K562 (cell line): ENCODE data around the gene COPE.

ENCODE experiments used
- BRF2 ChIP-seq: IDR thresholded peaks from 3 replicates; pipeline ENCODE4 v1.6.1; 2011; ENCODE audit warnings: borderline replicate concordance, mild to moderate bottlenecking; ENCODE audit not compliant: insufficient read length, insufficient read depth
- IRF1 ChIP-seq: sonication (generic); formaldehyde crosslinking; IDR thresholded peaks from 2 replicates; pipeline ENCODE4 v1.8.0; 2022; ENCODE audit warnings: missing genetic modification reagents, mild to moderate bottlenecking, borderline replicate concordance
- NFRKB ChIP-seq: fragments of 450-650 bp; IDR thresholded peaks from 2 replicates; pipeline ENCODE4 v1.6.1; 2016; ENCODE audit warnings: low read depth
- POLR2A ChIP-seq: fragments of 450-650 bp; conservative IDR thresholded peaks from 2 replicates; pipeline ENCODE4 v1.6.1; 2016
- RFX5 ChIP-seq: IDR thresholded peaks from 2 replicates; pipeline ENCODE4 v1.6.1; 2011; ENCODE audit warnings: low read depth, mild to moderate bottlenecking, improper control_type of control experiment, low read length
- SMARCE1 ChIP-seq: fragments of 450-650 bp; IDR thresholded peaks from 2 replicates; pipeline ENCODE4 v1.7.1; 2016; ENCODE audit warnings: mild to moderate bottlenecking
- ZBTB17 ChIP-seq: fragments of 450-650 bp; formaldehyde crosslinking; IDR thresholded peaks from 2 replicates; pipeline ENCODE4 v1.4.0; 2020; ENCODE audit warnings: mild to moderate bottlenecking
- ZNF143 ChIP-seq: sonication (generic); formaldehyde crosslinking; IDR thresholded peaks from 2 replicates; pipeline ENCODE4 v1.9.0; 2022; ENCODE audit warnings: mild to moderate bottlenecking, missing genetic modification reagents
- ZNF212 ChIP-seq: fragments of 450-650 bp; formaldehyde crosslinking; IDR thresholded peaks from 2 replicates; pipeline ENCODE4 v1.4.0; 2020; ENCODE audit warnings: mild to moderate bottlenecking
- TF ChIP-seq, protein P1 (sequence below): IDR thresholded peaks from 2 replicates; pipeline ENCODE4 v1.6.1; 2011; ENCODE audit warnings: borderline replicate concordance, low read depth, mild to moderate bottlenecking, moderate library complexity, low read length; ENCODE audit not compliant: insufficient read depth, poor library complexity, severe bottlenecking

DNA sequence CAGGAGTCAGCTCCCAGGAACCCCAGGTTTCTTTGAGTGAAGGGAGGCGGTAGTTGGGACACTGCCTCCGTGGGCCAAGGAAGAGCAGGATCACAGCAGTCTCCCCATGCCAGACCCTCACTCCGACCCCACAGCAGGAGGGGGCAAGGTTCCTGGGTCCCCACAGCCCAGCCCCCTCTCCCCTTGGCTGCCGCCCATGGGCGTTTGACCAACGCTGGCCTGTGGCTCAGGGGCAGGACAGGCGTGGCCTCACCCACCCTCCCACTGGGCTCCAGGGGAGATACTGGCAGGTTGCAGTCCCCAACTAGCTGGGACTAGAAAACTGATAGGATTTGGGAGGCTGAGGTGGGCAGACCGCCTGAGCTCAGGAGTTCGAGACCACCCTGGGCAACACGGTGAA, 9.2 kb downstream of the COPE start:
- TF ChIP-seq ZBTB17 (CRISPR knock-in tag) (no peak), BRF2 (no peak), RFX5 (no peak), POLR2A (no peak), SMARCE1 (no peak), IRF1 (no peak), NFRKB (no peak), ZNF212 (CRISPR knock-in tag) (no peak), ZNF143 (CRISPR knock-in tag) (no peak)
- TF ChIP-seq, protein P1, sequence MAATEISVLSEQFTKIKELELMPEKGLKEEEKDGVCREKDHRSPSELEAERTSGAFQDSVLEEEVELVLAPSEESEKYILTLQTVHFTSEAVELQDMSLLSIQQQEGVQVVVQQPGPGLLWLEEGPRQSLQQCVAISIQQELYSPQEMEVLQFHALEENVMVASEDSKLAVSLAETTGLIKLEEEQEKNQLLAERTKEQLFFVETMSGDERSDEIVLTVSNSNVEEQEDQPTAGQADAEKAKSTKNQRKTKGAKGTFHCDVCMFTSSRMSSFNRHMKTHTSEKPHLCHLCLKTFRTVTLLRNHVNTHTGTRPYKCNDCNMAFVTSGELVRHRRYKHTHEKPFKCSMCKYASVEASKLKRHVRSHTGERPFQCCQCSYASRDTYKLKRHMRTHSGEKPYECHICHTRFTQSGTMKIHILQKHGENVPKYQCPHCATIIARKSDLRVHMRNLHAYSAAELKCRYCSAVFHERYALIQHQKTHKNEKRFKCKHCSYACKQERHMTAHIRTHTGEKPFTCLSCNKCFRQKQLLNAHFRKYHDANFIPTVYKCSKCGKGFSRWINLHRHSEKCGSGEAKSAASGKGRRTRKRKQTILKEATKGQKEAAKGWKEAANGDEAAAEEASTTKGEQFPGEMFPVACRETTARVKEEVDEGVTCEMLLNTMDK, result no peak
